Sigmoid colon (tissue), 4 donors: Measurements from ENCODE around the gene SLC1A3.

Experiments
- EP300 ChIP-seq, 4 donors: sonication (generic); formaldehyde crosslinking; IDR thresholded peaks; one replicate each; pipeline ENCODE4 v1.6.1; 2017; ENCODE audit warnings: antibody characterized with exemption in 4 of 4
- POLR2A ChIP-seq, 2 donors: fragments of 450-650 bp; IDR thresholded peaks; one replicate each; pipeline ENCODE4 v1.6.1; 2016; ENCODE audit warnings: antibody characterized with exemption in 2 of 2, mild to moderate bottlenecking in 2 of 2, moderate library complexity in 2 of 2
- TF ChIP-seq, protein P1 (sequence below), 4 experiments: fragments of 450-650 bp in 3 of 4; fragments of 200-600 bp in 1 of 4; IDR thresholded peaks; one replicate each; pipeline ENCODE4 v1.5.1; 2016 to 2019; ENCODE audit warnings: antibody characterized with exemption in 4 of 4, mild to moderate bottlenecking in 3 of 4, moderate library complexity in 2 of 4

- TF ChIP-seq, protein P1, sequence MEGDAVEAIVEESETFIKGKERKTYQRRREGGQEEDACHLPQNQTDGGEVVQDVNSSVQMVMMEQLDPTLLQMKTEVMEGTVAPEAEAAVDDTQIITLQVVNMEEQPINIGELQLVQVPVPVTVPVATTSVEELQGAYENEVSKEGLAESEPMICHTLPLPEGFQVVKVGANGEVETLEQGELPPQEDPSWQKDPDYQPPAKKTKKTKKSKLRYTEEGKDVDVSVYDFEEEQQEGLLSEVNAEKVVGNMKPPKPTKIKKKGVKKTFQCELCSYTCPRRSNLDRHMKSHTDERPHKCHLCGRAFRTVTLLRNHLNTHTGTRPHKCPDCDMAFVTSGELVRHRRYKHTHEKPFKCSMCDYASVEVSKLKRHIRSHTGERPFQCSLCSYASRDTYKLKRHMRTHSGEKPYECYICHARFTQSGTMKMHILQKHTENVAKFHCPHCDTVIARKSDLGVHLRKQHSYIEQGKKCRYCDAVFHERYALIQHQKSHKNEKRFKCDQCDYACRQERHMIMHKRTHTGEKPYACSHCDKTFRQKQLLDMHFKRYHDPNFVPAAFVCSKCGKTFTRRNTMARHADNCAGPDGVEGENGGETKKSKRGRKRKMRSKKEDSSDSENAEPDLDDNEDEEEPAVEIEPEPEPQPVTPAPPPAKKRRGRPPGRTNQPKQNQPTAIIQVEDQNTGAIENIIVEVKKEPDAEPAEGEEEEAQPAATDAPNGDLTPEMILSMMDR (IDR thresholded peaks at IDR 0.05) = no peak
- TF ChIP-seq EP300 (IDR thresholded peaks at IDR 0.05) (no peak), POLR2A (IDR thresholded peaks at IDR 0.05) (no peak)
These were observed 103.6 kb downstream of the SLC1A3 start for GRCh38 chr5:36710039-36710438.
